Mesothelial cell of epicardium (in vitro differentiated cells): Measurements from ENCODE around the gene P4HA1. TPM values are rescaled to one million over a fixed set of nuclear protein-coding genes. Genes with fewer than 3 reads are reported as not detected.
"Not testable (repeated sequence)": the region's sequence is repeated elsewhere in the genome, so short reads cannot be mapped to it uniquely, and the experiment has no call there.

ENCODE experiments used
- DNase-seq, 2 experiments: peaks; one replicate each; pipeline ENCODE4 v3.0.0; 2021; ENCODE audit warnings: low spot score in 2 of 2; ENCODE audit not compliant: unreplicated experiment in 2 of 2
- H3K27ac Mint-ChIP-seq: 2 replicates; pipeline ENCODE4 v1.8.0; 2021; ENCODE audit warnings: mixed read lengths
- H3K27me3 Mint-ChIP-seq: 2 replicates; pipeline ENCODE4 v1.8.0; 2021; ENCODE audit warnings: low read depth, mixed read lengths
- H3K36me3 Mint-ChIP-seq: 2 replicates; pipeline ENCODE4 v1.8.0; 2021; ENCODE audit warnings: mixed read lengths
- H3K4me1 Mint-ChIP-seq: 2 replicates; pipeline ENCODE4 v1.8.0; 2021; ENCODE audit warnings: mixed read lengths
- H3K4me3 Mint-ChIP-seq: 2 replicates; pipeline ENCODE4 v1.8.0; 2021; ENCODE audit warnings: mild to moderate bottlenecking, moderate library complexity, mixed read lengths
- H3K9me3 Mint-ChIP-seq: 2 replicates; pipeline ENCODE4 v1.8.0; 2021; ENCODE audit warnings: mixed read lengths
- CTCF ChIP-seq: fragments of 200-600 bp; sonication (generic); IDR thresholded peaks from one replicate; pipeline ENCODE4 v1.5.0; 2021; ENCODE audit warnings: antibody characterized with exemption; ENCODE audit not compliant: unreplicated experiment
- total RNA-seq: library from RNA; stranded (reverse); gene quantifications from 3 replicates; pipeline ENCODE4 v1.2.1, GENCODE V29; 2021

Gene P4HA1
- total RNA-seq, 1 donor from 2014 or later = 105 TPM

GRCh38 chr10:73043319-73043718 is 53.3 kb downstream of the P4HA1 start:
- peaks cover 15% of the 10 kb centered on the region for H3K36me3 Mint-ChIP-seq
- peaks cover 18% of the 10 kb centered on the region for H3K4me1 Mint-ChIP-seq
- no peak for DNase-seq
- no peaks in the 10 kb centered on the region for H3K27me3 Mint-ChIP-seq
- H3K4me3 Mint-ChIP-seq = no peak overlapping the region
- TF ChIP-seq CTCF = no peak
- peaks cover 2% of the 10 kb centered on the region for H3K9me3 Mint-ChIP-seq
- peak overlapping the region; percentile 75 for H3K27ac Mint-ChIP-seq

GRCh38 chr10:73042130-73042529 is 54.5 kb downstream of the P4HA1 start:
- no peak for DNase-seq
- Mint-ChIP-seq H3K36me3 (peaks cover 17% of the 10 kb centered on the region), H3K27ac (no peak overlapping the region), H3K27me3 (no peaks in the 10 kb centered on the region), H3K9me3 (peaks cover 2% of the 10 kb centered on the region), H3K4me3 (no peak overlapping the region), H3K4me1 (peaks cover 18% of the 10 kb centered on the region)
- no peak for TF ChIP-seq CTCF

GRCh38 chr10:73039635-73040034 is 57.0 kb downstream of the P4HA1 start:
- DNase-seq = no peak
- Mint-ChIP-seq H3K27ac (no peak overlapping the region), H3K36me3 (peaks cover 18% of the 10 kb centered on the region), H3K9me3 (peaks cover 2% of the 10 kb centered on the region), H3K4me1 (peaks cover 10% of the 10 kb centered on the region), H3K27me3 (no peaks in the 10 kb centered on the region), H3K4me3 (no peak overlapping the region)
- TF ChIP-seq CTCF = no peak

- not testable (repeated sequence) for H3K4me3 Mint-ChIP-seq, H3K4me1 Mint-ChIP-seq, H3K27me3 Mint-ChIP-seq, DNase-seq, H3K27ac Mint-ChIP-seq, H3K9me3 Mint-ChIP-seq
- H3K36me3 Mint-ChIP-seq = peaks cover 28% of the 10 kb centered on the region
These were observed 60.4 kb downstream of the P4HA1 start for GRCh38 chr10:73036285-73036684.

GRCh38 chr10:73032536-73032935 is 64.1 kb downstream of the P4HA1 start:
- peaks cover 36% of the 10 kb centered on the region for H3K36me3 Mint-ChIP-seq
- no peak for DNase-seq
- TF ChIP-seq CTCF = no peak
- H3K9me3 Mint-ChIP-seq = no peaks in the 10 kb centered on the region
- no peaks in the 10 kb centered on the region for H3K27me3 Mint-ChIP-seq
- no peak overlapping the region for H3K4me3 Mint-ChIP-seq
- H3K27ac Mint-ChIP-seq = no peak overlapping the region
- no peaks in the 10 kb centered on the region for H3K4me1 Mint-ChIP-seq

GRCh38 chr10:73026623-73027022 is 70.0 kb downstream of the P4HA1 start:
- DNase-seq, H3K27ac Mint-ChIP-seq, H3K4me1 Mint-ChIP-seq, H3K27me3 Mint-ChIP-seq, H3K4me3 Mint-ChIP-seq: not testable (repeated sequence)
- Mint-ChIP-seq H3K36me3 (peaks cover 61% of the 10 kb centered on the region), H3K9me3 (peaks cover 26% of the 10 kb centered on the region)

- not testable (repeated sequence) for H3K27me3 Mint-ChIP-seq, H3K4me1 Mint-ChIP-seq, DNase-seq, H3K27ac Mint-ChIP-seq, H3K4me3 Mint-ChIP-seq
- peaks cover 26% of the 10 kb centered on the region for H3K9me3 Mint-ChIP-seq
- H3K36me3 Mint-ChIP-seq = peaks cover 76% of the 10 kb centered on the region
These were observed 73.1 kb downstream of the P4HA1 start for GRCh38 chr10:73023455-73024070.

- H3K4me3 Mint-ChIP-seq = not testable (repeated sequence)
- peaks cover 75% of the 10 kb centered on the region for H3K36me3 Mint-ChIP-seq
These were observed 73.7 kb downstream of the P4HA1 start for GRCh38 chr10:73022961-73023360.

GRCh38 chr10:73021538-73022164 is 75.0 kb downstream of the P4HA1 start:
- DNase-seq, H3K4me1 Mint-ChIP-seq, H3K4me3 Mint-ChIP-seq, H3K27ac Mint-ChIP-seq, H3K27me3 Mint-ChIP-seq: not testable (repeated sequence)
- Mint-ChIP-seq H3K9me3 (peaks cover 23% of the 10 kb centered on the region), H3K36me3 (peaks cover 69% of the 10 kb centered on the region)

More at GRCh38 chr10:73022961-73023360, 73.7 kb downstream of the P4HA1 start:
- H3K27ac Mint-ChIP-seq, DNase-seq, H3K4me1 Mint-ChIP-seq, H3K27me3 Mint-ChIP-seq: not testable (repeated sequence)
- H3K9me3 Mint-ChIP-seq = peaks cover 26% of the 10 kb centered on the region
